Thyroid gland (tissue), 4 donors: ENCODE data around the gene NKX3-2. TPM values are rescaled to one million over a fixed set of nuclear protein-coding genes. Genes with fewer than 3 reads are reported as not detected.

Experiments used
- DNase-seq, 2 donors: peaks; one replicate each; pipeline ENCODE4 v3.0.0-alpha.2; 2019
- H3K27ac ChIP-seq, 3 donors: fragments of 200-600 bp; sonication (generic); 1 replicate in 2 of 3; 2 replicates in 1 of 3; pipeline ENCODE4 v1.5.1; 2016 to 2019; ENCODE audit warnings: mild to moderate bottlenecking in 1 of 3, moderate library complexity in 1 of 3
- H3K27me3 ChIP-seq: fragments of 200-600 bp; sonication (generic); one replicate; pipeline ENCODE4 v1.5.1; 2019
- H3K36me3 ChIP-seq, 2 donors: fragments of 200-600 bp; sonication (generic); one replicate each; pipeline ENCODE4 v1.5.1; 2016 to 2019
- H3K4me1 ChIP-seq, 2 donors: fragments of 200-600 bp; sonication (generic); one replicate each; pipeline ENCODE4 v1.5.1; 2017 to 2019
- H3K4me3 ChIP-seq, 3 donors: fragments of 200-600 bp; sonication (generic); replicated peaks in 1 of 3; 1 replicate in 2 of 3; 2 replicates in 1 of 3; pipeline ENCODE4 v1.5.1; 2016; ENCODE audit warnings: mild to moderate bottlenecking in 1 of 3
- H3K9me3 ChIP-seq: fragments of 200-600 bp; sonication (generic); one replicate; pipeline ENCODE4 v1.5.1; 2017
- POLR2A ChIP-seq, 2 donors: fragments of 450-650 bp; IDR thresholded peaks; one replicate each; pipeline ENCODE4 v1.6.1; 2017; ENCODE audit warnings: antibody characterized with exemption in 2 of 2, mild to moderate bottlenecking in 2 of 2, moderate library complexity in 1 of 2
- WGBS, 2 donors: methylation state at CpG; one replicate each; pipeline ENCODE4 v1.1.5; 2017; 5-methylcytosine and 5-hydroxymethylcytosine counted together
- intact Hi-C: fragments of 100-400 bp; cut with DNase I; formaldehyde crosslinking; loops from one replicate; pipeline ENCODE4 v1.15.1; 2023
- total RNA-seq, 4 donors: library from RNA; depleted of rRNA; stranded (reverse); fragments of >200 nt; gene quantifications; one replicate each; pipeline ENCODE4 v1.2.3, GENCODE V29; 2016
- TF ChIP-seq, protein P1 (sequence below), 6 experiments: fragments of 200-600 bp in 3 of 6; fragments of 450-650 bp in 3 of 6; sonication (generic) in 3 of 6; IDR thresholded peaks; one replicate each; pipeline ENCODE4 v1.5.1; 2016 to 2019; ENCODE audit warnings: antibody characterized with exemption in 6 of 6, mild to moderate bottlenecking in 2 of 6, inconsistent platforms in 1 of 6, moderate library complexity in 1 of 6

Gene NKX3-2
- total RNA-seq, 4 donors from 2014 or later, result 0.29 to 0.81 (median 0.58) TPM

DNA sequence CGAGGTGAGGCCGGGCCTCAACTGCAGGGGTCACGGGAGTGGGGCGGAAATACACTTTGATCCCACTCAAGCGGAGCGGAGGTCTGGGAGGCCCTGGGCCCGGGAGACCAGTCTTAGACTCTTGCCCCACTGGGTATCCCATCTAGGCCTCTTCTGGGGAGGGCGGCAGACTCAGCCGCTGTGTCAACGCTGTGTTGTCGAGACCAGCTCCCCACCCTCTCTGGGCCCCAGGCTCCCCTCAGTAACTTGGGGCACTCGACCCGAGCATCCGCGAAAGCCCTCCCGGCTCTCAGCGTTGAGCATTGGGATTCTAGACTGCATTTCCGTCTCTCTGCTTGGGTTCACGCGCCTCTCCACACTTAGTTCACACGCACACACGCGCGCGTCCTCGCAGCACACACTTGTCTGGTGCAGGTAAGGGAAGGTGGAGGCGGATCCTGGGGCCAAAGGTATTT is 1.7 kb downstream of the NKX3-2 start:
- Histone ChIP-seq H3K4me1 (peaks cover 16 to 52% of the 10 kb centered on the region in 2 donors), H3K27me3 (peaks cover 64% of the 10 kb centered on the region)

DNA sequence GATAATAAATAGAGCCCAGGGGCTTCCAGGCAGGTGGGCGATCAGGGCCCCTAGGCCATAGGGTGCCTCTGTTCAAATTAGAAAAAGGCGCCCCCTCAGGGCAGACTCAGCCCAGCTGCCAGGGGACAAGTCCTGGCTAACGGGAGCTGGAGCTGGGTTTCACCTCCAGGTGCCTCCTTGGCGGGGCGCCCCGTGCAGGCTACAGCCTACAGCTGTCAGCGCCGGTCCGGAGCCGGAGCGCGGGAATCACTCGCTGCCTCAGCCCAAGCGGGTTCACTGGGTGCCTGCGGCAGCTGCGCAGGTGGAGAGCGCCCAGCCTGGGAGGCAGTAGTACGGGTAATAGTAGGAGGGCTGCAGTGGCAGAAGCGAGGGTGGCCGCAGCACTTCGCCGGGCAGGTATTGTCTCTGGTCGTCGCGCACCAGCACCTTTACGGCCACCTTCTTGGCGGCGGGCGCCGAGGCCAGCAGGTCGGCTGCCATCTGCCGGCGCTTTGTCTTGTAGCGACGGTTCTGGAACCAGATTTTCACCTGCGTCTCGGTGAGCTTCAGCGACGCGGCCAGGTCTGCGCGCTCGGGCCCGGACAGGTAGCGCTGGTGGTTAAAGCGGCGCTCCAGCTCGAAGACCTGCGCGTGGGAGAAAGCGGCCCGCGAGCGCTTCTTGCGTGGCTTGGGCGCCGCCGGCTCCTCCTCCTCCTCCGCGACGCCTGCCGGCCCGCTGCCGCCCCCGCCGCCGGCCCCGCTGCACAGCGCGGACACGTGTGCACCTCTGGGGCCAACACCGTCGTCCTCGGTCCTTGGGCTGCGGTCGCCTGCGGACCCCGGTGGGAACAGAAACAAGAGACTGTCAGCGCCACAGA is 2.4 kb downstream of the NKX3-2 start:
- H3K27ac ChIP-seq, result no peak overlapping the region
- intact Hi-C loops, result loop anchor here (10.0 kb wide), 1 partner anchor 807 kb away; no protein-coding TSS in a partner anchor
- no peak for TF ChIP-seq POLR2A (IDR thresholded peaks at IDR 0.05)
- TF ChIP-seq, protein P1, sequence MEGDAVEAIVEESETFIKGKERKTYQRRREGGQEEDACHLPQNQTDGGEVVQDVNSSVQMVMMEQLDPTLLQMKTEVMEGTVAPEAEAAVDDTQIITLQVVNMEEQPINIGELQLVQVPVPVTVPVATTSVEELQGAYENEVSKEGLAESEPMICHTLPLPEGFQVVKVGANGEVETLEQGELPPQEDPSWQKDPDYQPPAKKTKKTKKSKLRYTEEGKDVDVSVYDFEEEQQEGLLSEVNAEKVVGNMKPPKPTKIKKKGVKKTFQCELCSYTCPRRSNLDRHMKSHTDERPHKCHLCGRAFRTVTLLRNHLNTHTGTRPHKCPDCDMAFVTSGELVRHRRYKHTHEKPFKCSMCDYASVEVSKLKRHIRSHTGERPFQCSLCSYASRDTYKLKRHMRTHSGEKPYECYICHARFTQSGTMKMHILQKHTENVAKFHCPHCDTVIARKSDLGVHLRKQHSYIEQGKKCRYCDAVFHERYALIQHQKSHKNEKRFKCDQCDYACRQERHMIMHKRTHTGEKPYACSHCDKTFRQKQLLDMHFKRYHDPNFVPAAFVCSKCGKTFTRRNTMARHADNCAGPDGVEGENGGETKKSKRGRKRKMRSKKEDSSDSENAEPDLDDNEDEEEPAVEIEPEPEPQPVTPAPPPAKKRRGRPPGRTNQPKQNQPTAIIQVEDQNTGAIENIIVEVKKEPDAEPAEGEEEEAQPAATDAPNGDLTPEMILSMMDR (IDR thresholded peaks at IDR 0.05), result peak in 4 of 6 experiments; percentile 31 to 50 (median 46)
- WGBS, 2 donors, result 9 to 14% methylated on average over 12 to 33 of the region's 79 CpGs
- H3K36me3 ChIP-seq, result no peaks in the 10 kb centered on the region
- no peaks in the 10 kb centered on the region for H3K9me3 ChIP-seq
- H3K4me1 ChIP-seq, result peaks cover 14 to 45% of the 10 kb centered on the region in 2 donors
- no peak overlapping the region for H3K4me3 ChIP-seq
- H3K27me3 ChIP-seq, result peaks cover 61% of the 10 kb centered on the region
- peak; percentile 64 to 66 for DNase-seq

More for the DNA sequence above, 1.7 kb downstream of the NKX3-2 start:
- DNase-seq, result no peak
- no peak overlapping the region for H3K27ac ChIP-seq
- H3K4me3 ChIP-seq, result no peak overlapping the region
- H3K9me3 ChIP-seq, result no peaks in the 10 kb centered on the region
- intact Hi-C loops, result loop anchor here (10.0 kb wide), 1 partner anchor 808 kb away; no protein-coding TSS in a partner anchor
- WGBS, 2 donors, result 29 to 39% methylated on average over 21 to 27 of the region's 27 CpGs
- TF ChIP-seq, protein P1 (IDR thresholded peaks at IDR 0.05), result no peak
- no peak for TF ChIP-seq POLR2A (IDR thresholded peaks at IDR 0.05)
- H3K36me3 ChIP-seq, result no peaks in the 10 kb centered on the region

DNA sequence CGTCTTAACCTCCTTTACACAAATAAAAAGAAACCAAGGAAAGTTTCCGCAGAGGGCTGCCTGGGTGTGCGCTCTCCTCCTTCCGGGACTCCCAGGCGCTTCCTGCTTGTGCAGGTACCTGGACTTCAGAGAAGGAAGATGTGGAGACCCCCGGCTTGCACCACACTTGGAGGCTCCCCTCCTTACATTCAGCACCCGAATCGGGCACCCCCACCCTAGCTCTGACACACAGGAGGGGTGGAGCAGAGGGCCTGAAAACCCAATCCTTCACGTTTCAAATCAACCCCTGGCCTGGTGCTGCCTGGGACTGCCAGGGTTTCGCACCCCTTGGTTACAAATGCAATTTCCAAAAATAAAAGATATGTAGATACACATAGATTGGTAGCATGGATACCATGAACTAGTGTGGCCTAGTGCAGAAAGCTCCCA is 3.1 kb downstream of the NKX3-2 start:
- DNase-seq, result no peak

DNA sequence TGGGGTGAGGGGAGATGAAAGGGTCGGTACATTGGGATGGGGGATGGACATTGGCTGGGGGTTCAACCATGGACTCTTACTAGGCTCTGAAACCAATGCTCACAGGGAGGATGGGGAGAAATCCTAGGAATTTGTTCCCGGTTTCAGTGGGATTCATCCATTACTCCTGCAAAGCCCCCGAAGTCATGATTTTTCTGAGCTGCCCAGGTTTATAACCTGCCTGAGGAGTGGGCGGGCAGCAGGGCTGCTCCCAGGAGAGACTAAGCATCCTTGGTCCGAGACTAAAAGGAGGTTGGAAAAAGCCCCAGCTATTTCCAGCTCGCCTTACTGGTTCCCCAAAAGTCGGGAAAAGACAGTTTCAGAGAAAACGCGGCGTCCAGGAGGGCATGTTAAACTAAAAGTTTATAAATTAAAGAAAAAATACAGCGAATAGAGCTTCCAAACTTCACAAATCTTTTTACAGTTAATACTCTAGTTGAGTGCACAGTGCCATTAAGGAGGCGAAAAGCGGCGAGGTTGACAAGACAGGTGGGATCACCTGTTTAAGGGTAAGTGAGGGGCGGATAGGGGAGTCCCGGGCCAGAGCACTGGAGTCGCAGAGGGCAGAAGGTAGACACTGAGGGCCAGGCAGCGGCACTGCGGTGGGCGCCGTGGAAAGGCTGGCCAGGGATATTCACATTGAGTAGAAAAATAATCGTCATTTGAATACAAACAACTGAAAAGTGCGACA is 3.7 kb downstream of the NKX3-2 start:
- no peak for DNase-seq
- Histone ChIP-seq H3K36me3 (no peaks in the 10 kb centered on the region), H3K9me3 (no peaks in the 10 kb centered on the region), H3K27me3 (peaks cover 63% of the 10 kb centered on the region), H3K27ac (no peak overlapping the region), H3K4me3 (no peak overlapping the region), H3K4me1 (peaks cover 14 to 45% of the 10 kb centered on the region in 2 donors)
- WGBS, 2 donors, result 21 to 25% methylated on average over 23 of the region's 23 CpGs
- intact Hi-C loops, result loop anchor here (10.0 kb wide), 1 partner anchor 806 kb away; no protein-coding TSS in a partner anchor
- TF ChIP-seq, protein P1 (IDR thresholded peaks at IDR 0.05), result no peak
- no peak for TF ChIP-seq POLR2A (IDR thresholded peaks at IDR 0.05)

More for the DNA sequence above, 3.1 kb downstream of the NKX3-2 start:
- Histone ChIP-seq H3K36me3 (no peaks in the 10 kb centered on the region), H3K4me3 (no peak overlapping the region), H3K4me1 (peaks cover 14 to 45% of the 10 kb centered on the region in 2 donors), H3K27me3 (peaks cover 59% of the 10 kb centered on the region), H3K9me3 (no peaks in the 10 kb centered on the region), H3K27ac (no peak overlapping the region)
- 30 to 37% methylated on average over 10 of the region's 10 CpGs for WGBS, 2 donors
- TF ChIP-seq POLR2A (IDR thresholded peaks at IDR 0.05), result no peak
- TF ChIP-seq, protein P1 (IDR thresholded peaks at IDR 0.05), result no peak
- intact Hi-C loops, result loop anchor here (10.0 kb wide), 1 partner anchor 806 kb away; no protein-coding TSS in a partner anchor
